Spleen (tissue), 7 donors: ENCODE data around the gene MACROD2.

ENCODE experiments used
- CTCF ChIP-seq, 11 experiments: fragments of 200-600 bp in 7 of 11; fragments of 450-650 bp in 4 of 11; sonication (generic) in 4 of 11; IDR thresholded peaks in 8 of 11; conservative IDR thresholded peaks in 3 of 11; 1 replicate in 7 of 11; 2 replicates in 4 of 11; pipeline versions ENCODE4 v1.4.0 to v1.8.0; 2016 to 2021; ENCODE audit warnings: antibody characterized with exemption in 11 of 11, inconsistent platforms in 4 of 11, mild to moderate bottlenecking in 1 of 11
- POLR2A ChIP-seq, 3 donors: fragments of 450-650 bp; IDR thresholded peaks; one replicate each; pipeline ENCODE4 v1.5.1; 2017; ENCODE audit warnings: antibody characterized with exemption in 3 of 3, mild to moderate bottlenecking in 1 of 3
- donor health status: DM: no; HTN: no; CAD: no; lungs with moderate emphysema.
- donor health status: DM: no; HTN: no; CAD: no.
- donor health status: DM: no; HTN: no; CAD: no.

GRCh38 chr20:15610787-15611186 is 1615.5 kb downstream of the MACROD2 start:
- TF ChIP-seq POLR2A (IDR thresholded peaks at IDR 0.05): no peak
- TF ChIP-seq CTCF (IDR thresholded peaks at IDR 0.05 in 8 of 11, conservative IDR thresholded peaks at IDR 0.05 in 3 of 11): no peak
